ENCODE results near the gene ZFP42. TPM values are rescaled to one million over a fixed set of nuclear protein-coding genes. Genes with fewer than 3 reads are reported as not detected.

Gene ZFP42
- total RNA-seq, result not detected

GRCh38 chr4:187995322-187996207 lies at the start of gene ZFP42:
ZFP42 (plus strand) TSS chr4:187995771; CDS start chr4:188002808, 7,037 bp downstream.
- Histone ChIP-seq H3K27me3 (ENCODE audit: control insufficient read depth in 3 of 3, insufficient read depth in 3 of 3, low read length in 3 of 3) (peaks cover 0 to 9% (median 0%) of the 10 kb centered on the region in 3 donors), H3K36me3 (ENCODE audit: control insufficient read depth in 3 of 3, insufficient read depth in 3 of 3, low read length in 3 of 3) (no peaks in the 10 kb centered on the region), H3K4me3 (ENCODE audit: low read length in 3 of 3) (no peak within 1 kb of the TSS), H3K4me1 (ENCODE audit: control insufficient read depth in 3 of 3, insufficient read depth in 3 of 3, low read length in 3 of 3) (no peaks in the 10 kb centered on the region), H3K9ac (ENCODE audit: low read depth in 1 of 3, low read length in 3 of 3) (no peak within 1 kb of the TSS), H3K9me3 (ENCODE audit: control insufficient read depth in 3 of 3, low read length in 3 of 3) (no peaks in the 10 kb centered on the region), H3K27ac (ENCODE audit: low read depth, low read length) (no peak within 1 kb of the TSS)

- no peaks in the 10 kb centered on the region for H3K9me3 ChIP-seq (ENCODE audit: control insufficient read depth in 3 of 3, low read length in 3 of 3)
- H3K4me1 ChIP-seq (ENCODE audit: control insufficient read depth in 3 of 3, insufficient read depth in 3 of 3, low read length in 3 of 3), result no peaks in the 10 kb centered on the region
- H3K9ac ChIP-seq (ENCODE audit: low read depth in 1 of 3, low read length in 3 of 3), result no peak overlapping the region
- H3K36me3 ChIP-seq (ENCODE audit: control insufficient read depth in 3 of 3, insufficient read depth in 3 of 3, low read length in 3 of 3), result no peaks in the 10 kb centered on the region
- H3K4me3 ChIP-seq (ENCODE audit: low read length in 3 of 3), result no peak overlapping the region
- H3K27me3 ChIP-seq (ENCODE audit: control insufficient read depth in 3 of 3, insufficient read depth in 3 of 3, low read length in 3 of 3), result no peaks in the 10 kb centered on the region
- no peak overlapping the region for H3K27ac ChIP-seq (ENCODE audit: low read depth, low read length)
These were observed 34.4 kb upstream of the ZFP42 start for GRCh38 chr4:187961171-187961570.

- no peak overlapping the region for H3K4me3 ChIP-seq (ENCODE audit: low read length in 3 of 3)
- no peaks in the 10 kb centered on the region for H3K27me3 ChIP-seq (ENCODE audit: control insufficient read depth in 3 of 3, insufficient read depth in 3 of 3, low read length in 3 of 3)
- H3K9ac ChIP-seq (ENCODE audit: low read depth in 1 of 3, low read length in 3 of 3), result no peak overlapping the region
- no peak overlapping the region for H3K27ac ChIP-seq (ENCODE audit: low read depth, low read length)
- no peaks in the 10 kb centered on the region for H3K36me3 ChIP-seq (ENCODE audit: control insufficient read depth in 3 of 3, insufficient read depth in 3 of 3, low read length in 3 of 3)
- no peaks in the 10 kb centered on the region for H3K9me3 ChIP-seq (ENCODE audit: control insufficient read depth in 3 of 3, low read length in 3 of 3)
- no peaks in the 10 kb centered on the region for H3K4me1 ChIP-seq (ENCODE audit: control insufficient read depth in 3 of 3, insufficient read depth in 3 of 3, low read length in 3 of 3)
These were observed 33.6 kb upstream of the ZFP42 start for GRCh38 chr4:187961961-187962360.

GRCh38 chr4:187962926-187963325 lies 32.6 kb upstream of the ZFP42 start:
- Histone ChIP-seq H3K27me3 (ENCODE audit: control insufficient read depth in 3 of 3, insufficient read depth in 3 of 3, low read length in 3 of 3) (no peaks in the 10 kb centered on the region), H3K9ac (ENCODE audit: low read depth in 1 of 3, low read length in 3 of 3) (no peak overlapping the region), H3K9me3 (ENCODE audit: control insufficient read depth in 3 of 3, low read length in 3 of 3) (no peaks in the 10 kb centered on the region), H3K4me1 (ENCODE audit: control insufficient read depth in 3 of 3, insufficient read depth in 3 of 3, low read length in 3 of 3) (no peaks in the 10 kb centered on the region), H3K4me3 (ENCODE audit: low read length in 3 of 3) (no peak overlapping the region), H3K27ac (ENCODE audit: low read depth, low read length) (no peak overlapping the region), H3K36me3 (ENCODE audit: control insufficient read depth in 3 of 3, insufficient read depth in 3 of 3, low read length in 3 of 3) (no peaks in the 10 kb centered on the region)

GRCh38 chr4:187965726-187966125 lies 29.8 kb upstream of the ZFP42 start:
- Histone ChIP-seq H3K27me3 (ENCODE audit: control insufficient read depth in 3 of 3, insufficient read depth in 3 of 3, low read length in 3 of 3) (no peaks in the 10 kb centered on the region), H3K36me3 (ENCODE audit: control insufficient read depth in 3 of 3, insufficient read depth in 3 of 3, low read length in 3 of 3) (no peaks in the 10 kb centered on the region), H3K9ac (ENCODE audit: low read depth in 1 of 3, low read length in 3 of 3) (no peak overlapping the region), H3K4me3 (ENCODE audit: low read length in 3 of 3) (no peak overlapping the region), H3K27ac (ENCODE audit: low read depth, low read length) (no peak overlapping the region), H3K9me3 (ENCODE audit: control insufficient read depth in 3 of 3, low read length in 3 of 3) (no peaks in the 10 kb centered on the region), H3K4me1 (ENCODE audit: control insufficient read depth in 3 of 3, insufficient read depth in 3 of 3, low read length in 3 of 3) (no peaks in the 10 kb centered on the region)

GRCh38 chr4:187972135-187972534 lies 23.4 kb upstream of the ZFP42 start:
- Histone ChIP-seq H3K27ac (ENCODE audit: low read depth, low read length) (no peak overlapping the region), H3K9me3 (ENCODE audit: control insufficient read depth in 3 of 3, low read length in 3 of 3) (no peaks in the 10 kb centered on the region), H3K4me1 (ENCODE audit: control insufficient read depth in 3 of 3, insufficient read depth in 3 of 3, low read length in 3 of 3) (no peaks in the 10 kb centered on the region), H3K9ac (ENCODE audit: low read depth in 1 of 3, low read length in 3 of 3) (no peak overlapping the region), H3K36me3 (ENCODE audit: control insufficient read depth in 3 of 3, insufficient read depth in 3 of 3, low read length in 3 of 3) (no peaks in the 10 kb centered on the region), H3K4me3 (ENCODE audit: low read length in 3 of 3) (no peak overlapping the region), H3K27me3 (ENCODE audit: control insufficient read depth in 3 of 3, insufficient read depth in 3 of 3, low read length in 3 of 3) (no peaks in the 10 kb centered on the region)

- Histone ChIP-seq H3K27me3 (ENCODE audit: control insufficient read depth in 3 of 3, insufficient read depth in 3 of 3, low read length in 3 of 3) (no peaks in the 10 kb centered on the region), H3K27ac (ENCODE audit: low read depth, low read length) (no peak overlapping the region), H3K4me1 (ENCODE audit: control insufficient read depth in 3 of 3, insufficient read depth in 3 of 3, low read length in 3 of 3) (no peaks in the 10 kb centered on the region), H3K9me3 (ENCODE audit: control insufficient read depth in 3 of 3, low read length in 3 of 3) (no peaks in the 10 kb centered on the region), H3K9ac (ENCODE audit: low read depth in 1 of 3, low read length in 3 of 3) (no peak overlapping the region), H3K36me3 (ENCODE audit: control insufficient read depth in 3 of 3, insufficient read depth in 3 of 3, low read length in 3 of 3) (no peaks in the 10 kb centered on the region), H3K4me3 (ENCODE audit: low read length in 3 of 3) (no peak overlapping the region)
These were observed 11.8 kb upstream of the ZFP42 start for GRCh38 chr4:187983746-187984145.

- Histone ChIP-seq H3K27me3 (ENCODE audit: control insufficient read depth in 3 of 3, insufficient read depth in 3 of 3, low read length in 3 of 3) (peaks cover 0 to 9% (median 0%) of the 10 kb centered on the region in 3 donors), H3K4me3 (ENCODE audit: low read length in 3 of 3) (no peak overlapping the region), H3K9ac (ENCODE audit: low read depth in 1 of 3, low read length in 3 of 3) (no peak overlapping the region), H3K36me3 (ENCODE audit: control insufficient read depth in 3 of 3, insufficient read depth in 3 of 3, low read length in 3 of 3) (no peaks in the 10 kb centered on the region), H3K9me3 (ENCODE audit: control insufficient read depth in 3 of 3, low read length in 3 of 3) (no peaks in the 10 kb centered on the region), H3K4me1 (ENCODE audit: control insufficient read depth in 3 of 3, insufficient read depth in 3 of 3, low read length in 3 of 3) (no peaks in the 10 kb centered on the region), H3K27ac (ENCODE audit: low read depth, low read length) (no peak overlapping the region)
These were observed 2.6 kb upstream of the ZFP42 start for GRCh38 chr4:187992971-187993370.

- no peaks in the 10 kb centered on the region for H3K4me1 ChIP-seq (ENCODE audit: control insufficient read depth in 3 of 3, insufficient read depth in 3 of 3, low read length in 3 of 3)
- H3K27me3 ChIP-seq (ENCODE audit: control insufficient read depth in 3 of 3, insufficient read depth in 3 of 3, low read length in 3 of 3), result peaks cover 0 to 9% (median 0%) of the 10 kb centered on the region in 3 donors
- H3K4me3 ChIP-seq (ENCODE audit: low read length in 3 of 3), result no peak overlapping the region
- H3K9ac ChIP-seq (ENCODE audit: low read depth in 1 of 3, low read length in 3 of 3), result no peak overlapping the region
- no peak overlapping the region for H3K27ac ChIP-seq (ENCODE audit: low read depth, low read length)
- no peaks in the 10 kb centered on the region for H3K36me3 ChIP-seq (ENCODE audit: control insufficient read depth in 3 of 3, insufficient read depth in 3 of 3, low read length in 3 of 3)
- H3K9me3 ChIP-seq (ENCODE audit: control insufficient read depth in 3 of 3, low read length in 3 of 3), result no peaks in the 10 kb centered on the region
These were observed 1.7 kb upstream of the ZFP42 start for GRCh38 chr4:187993827-187994226.

- Histone ChIP-seq H3K36me3 (ENCODE audit: control insufficient read depth in 3 of 3, insufficient read depth in 3 of 3, low read length in 3 of 3) (no peaks in the 10 kb centered on the region), H3K9me3 (ENCODE audit: control insufficient read depth in 3 of 3, low read length in 3 of 3) (no peaks in the 10 kb centered on the region), H3K27ac (ENCODE audit: low read depth, low read length) (no peak overlapping the region), H3K27me3 (ENCODE audit: control insufficient read depth in 3 of 3, insufficient read depth in 3 of 3, low read length in 3 of 3) (peaks cover 0 to 9% (median 0%) of the 10 kb centered on the region in 3 donors), H3K4me1 (ENCODE audit: control insufficient read depth in 3 of 3, insufficient read depth in 3 of 3, low read length in 3 of 3) (no peaks in the 10 kb centered on the region), H3K9ac (ENCODE audit: low read depth in 1 of 3, low read length in 3 of 3) (no peak overlapping the region), H3K4me3 (ENCODE audit: low read length in 3 of 3) (no peak overlapping the region)
These were observed 1.1 kb downstream of the ZFP42 start for GRCh38 chr4:187996502-187997177.

Data from skeletal muscle tissue (tissue), 4 donors.